Sigmoid colon (tissue), 7 donors: Measurements from ENCODE around the gene FSCN2. TPM values are rescaled to one million over a fixed set of nuclear protein-coding genes. Genes with fewer than 3 reads are reported as not detected.

ENCODE experiments used
- DNase-seq: peaks from one replicate; pipeline ENCODE4 v3.0.0-alpha.2; 2019
- H3K27ac ChIP-seq, 4 donors: fragments of 200-600 bp; sonication (generic); one replicate each; pipeline ENCODE4 v1.5.1; 2016 to 2019; ENCODE audit warnings: mild to moderate bottlenecking in 1 of 4
- H3K27me3 ChIP-seq, 3 donors: fragments of 200-600 bp; sonication (generic); one replicate each; pipeline ENCODE4 v1.5.1; 2019; ENCODE audit warnings: mild to moderate bottlenecking in 1 of 3
- H3K36me3 ChIP-seq, 4 donors: fragments of 200-600 bp; sonication (generic); one replicate each; pipeline ENCODE4 v1.5.1; 2016 to 2019
- H3K4me1 ChIP-seq, 4 donors: fragments of 200-600 bp; sonication (generic); one replicate each; pipeline ENCODE4 v1.5.1; 2017 to 2019
- H3K4me3 ChIP-seq, 4 donors: fragments of 200-600 bp; sonication (generic); one replicate each; pipeline ENCODE4 v1.5.1; 2017 to 2019; ENCODE audit warnings: mild to moderate bottlenecking in 2 of 4, moderate library complexity in 1 of 4
- H3K9me3 ChIP-seq, 4 donors: fragments of 200-600 bp in 3 of 4; sonication (generic) in 3 of 4; one replicate each; pipeline versions ENCODE4 v1.5.1 to v1.6.1; 2013 to 2019
- CTCF ChIP-seq, 4 experiments: fragments of 450-650 bp in 3 of 4; fragments of 200-600 bp in 1 of 4; IDR thresholded peaks; one replicate each; pipeline ENCODE4 v1.5.1; 2016 to 2019; ENCODE audit warnings: antibody characterized with exemption in 4 of 4, mild to moderate bottlenecking in 3 of 4, moderate library complexity in 2 of 4
- EP300 ChIP-seq, 4 donors: sonication (generic); formaldehyde crosslinking; IDR thresholded peaks; one replicate each; pipeline ENCODE4 v1.6.1; 2017; ENCODE audit warnings: antibody characterized with exemption in 4 of 4
- POLR2A ChIP-seq, 2 donors: fragments of 450-650 bp; IDR thresholded peaks; one replicate each; pipeline ENCODE4 v1.6.1; 2016; ENCODE audit warnings: antibody characterized with exemption in 2 of 2, mild to moderate bottlenecking in 2 of 2, moderate library complexity in 2 of 2
- POLR2AphosphoS5 ChIP-seq, 4 donors: sonication (generic); formaldehyde crosslinking; IDR thresholded peaks; one replicate each; pipeline ENCODE4 v1.6.1; 2017; ENCODE audit warnings: antibody characterized with exemption in 4 of 4
- WGBS, 2 donors: extraction: QIAGEN DNeasy Blood & Tissue Kit; methylation state at CpG; one replicate each; pipeline ENCODE4 v1.1.7; 2013; 5-methylcytosine and 5-hydroxymethylcytosine counted together
- intact Hi-C: fragments of 100-400 bp; cut with DNase I; formaldehyde crosslinking; loops from one replicate; pipeline ENCODE4 v1.15.1; 2023
- polyA plus RNA-seq, 3 donors: library from polyadenylated mRNA; stranded (reverse); fragments of 200-250 nt; gene quantifications; one replicate each; pipeline ENCODE4 v1.2.3, GENCODE V29; 2013
- total RNA-seq, 4 donors: library from RNA; depleted of rRNA; stranded (reverse); fragments of >200 nt; gene quantifications; one replicate each; pipeline ENCODE4 v1.1.0, GENCODE V29; 2016
- donor health status: healthy with polysubstance abuse.
- donor health status: Bipolar disorder and iron deficiency.
- donor health status: healthy.

Gene FSCN2
- total and polyA plus RNA-seq, 7 donors = 0.33 to 2.3 (median 1.0) TPM; not detected in 3

GRCh38 chr17:81509207-81509971, 18.8 kb upstream of the FSCN2 start:
- intact Hi-C loops = no loop called here
- H3K27ac ChIP-seq = peak overlapping the region; percentile 99 to 100 (median 100)
- H3K4me3 ChIP-seq = peak overlapping the region; percentile 88 to 99 (median 94)
- H3K4me1 ChIP-seq = peaks cover 0 to 34% (median 12%) of the 10 kb centered on the region in 4 donors
- DNase-seq = no peak
- no peaks in the 10 kb centered on the region for H3K27me3 ChIP-seq
- WGBS, 2 donors = 6 to 17% methylated on average over 12 of the region's 12 CpGs
- no peaks in the 10 kb centered on the region for H3K9me3 ChIP-seq
- TF ChIP-seq POLR2AphosphoS5 (IDR thresholded peaks at IDR 0.05) = peak in 3 of 4 donors; percentile 18 to 23 (median 19)
- TF ChIP-seq EP300 (IDR thresholded peaks at IDR 0.05) = no peak
- H3K36me3 ChIP-seq = peaks cover 25 to 41% (median 35%) of the 10 kb centered on the region in 4 donors

GRCh38 chr17:81509972-81510784, 18.0 kb upstream of the FSCN2 start:
- no peaks in the 10 kb centered on the region for H3K9me3 ChIP-seq
- 1 to 5% methylated on average over 22 of the region's 22 CpGs for WGBS, 2 donors
- intact Hi-C loops = no loop called here

GRCh38 chr17:81510785-81511553, 17.2 kb upstream of the FSCN2 start:
- H3K9me3 ChIP-seq = no peaks in the 10 kb centered on the region
- intact Hi-C loops = no loop called here
- H3K36me3 ChIP-seq = peaks cover 25 to 41% (median 35%) of the 10 kb centered on the region in 4 donors
- DNase-seq = no peak
- TF ChIP-seq POLR2AphosphoS5 (IDR thresholded peaks at IDR 0.05) = peak in 2 of 4 donors; percentile 14 to 22
- TF ChIP-seq EP300 (IDR thresholded peaks at IDR 0.05) = no peak
- no peaks in the 10 kb centered on the region for H3K27me3 ChIP-seq
- peak overlapping the region; percentile 88 to 99 (median 94) for H3K4me3 ChIP-seq
- H3K27ac ChIP-seq = peak overlapping the region; percentile 99 to 100 (median 100)
- WGBS, 2 donors = 1% methylated on average over 48 of the region's 48 CpGs
- H3K4me1 ChIP-seq = peaks cover 0 to 42% (median 18%) of the 10 kb centered on the region in 4 donors

More at GRCh38 chr17:81509972-81510784, 18.0 kb upstream of the FSCN2 start:
- TF ChIP-seq POLR2AphosphoS5 (IDR thresholded peaks at IDR 0.05) = peak in 2 of 4 donors; percentile 47 to 68
- TF ChIP-seq EP300 (IDR thresholded peaks at IDR 0.05) = no peak
- H3K36me3 ChIP-seq = peaks cover 25 to 41% (median 35%) of the 10 kb centered on the region in 4 donors
- H3K27ac ChIP-seq = peak overlapping the region; percentile 99 to 100 (median 100)
- peaks cover 0 to 35% (median 12%) of the 10 kb centered on the region in 4 donors for H3K4me1 ChIP-seq
- peak overlapping the region; percentile 88 to 99 (median 94) for H3K4me3 ChIP-seq
- H3K27me3 ChIP-seq = no peaks in the 10 kb centered on the region
- no peak for DNase-seq

GRCh38 chr17:81511554-81511803, 16.7 kb upstream of the FSCN2 start:
- TF ChIP-seq EP300 (IDR thresholded peaks at IDR 0.05) (no peak), POLR2A (IDR thresholded peaks at IDR 0.05) (peak in 1 of 2 donors; percentile 25), CTCF (IDR thresholded peaks at IDR 0.05) (no peak), POLR2AphosphoS5 (IDR thresholded peaks at IDR 0.05) (peak in 1 of 4 donors; percentile 39)
- 1 to 2% methylated on average over 9 of the region's 9 CpGs for WGBS, 2 donors
- H3K9me3 ChIP-seq = no peaks in the 10 kb centered on the region
- peak overlapping the region; percentile 88 to 99 (median 94) for H3K4me3 ChIP-seq
- no peaks in the 10 kb centered on the region for H3K27me3 ChIP-seq
- peaks cover 0 to 47% (median 23%) of the 10 kb centered on the region in 4 donors for H3K4me1 ChIP-seq
- H3K36me3 ChIP-seq = peaks cover 25 to 41% (median 35%) of the 10 kb centered on the region in 4 donors
- intact Hi-C loops = no loop called here
- no peak for DNase-seq
- H3K27ac ChIP-seq = peak overlapping the region; percentile 99 to 100 (median 100)

GRCh38 chr17:81511804-81512561, 16.2 kb upstream of the FSCN2 start:
- no peaks in the 10 kb centered on the region for H3K27me3 ChIP-seq
- H3K4me3 ChIP-seq = peak overlapping the region; percentile 88 to 99 (median 94)
- DNase-seq = peak; percentile 83
- intact Hi-C loops = loop anchor here (1.0 to 2.0 kb wide), 2 partner anchors 117 to 170 kb away; partner anchors contain the start of gene BAHCC1
- H3K9me3 ChIP-seq = no peaks in the 10 kb centered on the region
- WGBS, 2 donors = 0% methylated on average over 62 of the region's 62 CpGs
- H3K36me3 ChIP-seq = peaks cover 25 to 41% (median 35%) of the 10 kb centered on the region in 4 donors
- peaks cover 0 to 53% (median 28%) of the 10 kb centered on the region in 4 donors for H3K4me1 ChIP-seq
- H3K27ac ChIP-seq = peak overlapping the region; percentile 99 to 100 (median 100)
- no peak for TF ChIP-seq CTCF (IDR thresholded peaks at IDR 0.05)
- TF ChIP-seq POLR2AphosphoS5 (IDR thresholded peaks at IDR 0.05) = no peak
- no peak for TF ChIP-seq POLR2A (IDR thresholded peaks at IDR 0.05)
